GM19238 (cell line): ENCODE results near the gene VPS13C.
A peak's percentile ranks its signal among the peaks of the same experiment; 100 is the strongest.
"Not testable (repeated sequence)": the region's sequence is repeated elsewhere in the genome, so short reads cannot be mapped to it uniquely, and the experiment has no call there.

Experiments used
- DNase-seq: peaks from one replicate; pipeline ENCODE4 v3.0.0; 2011; ENCODE audit warnings: low spot score; ENCODE audit not compliant: insufficient read length

Gene VPS13C

DNA sequence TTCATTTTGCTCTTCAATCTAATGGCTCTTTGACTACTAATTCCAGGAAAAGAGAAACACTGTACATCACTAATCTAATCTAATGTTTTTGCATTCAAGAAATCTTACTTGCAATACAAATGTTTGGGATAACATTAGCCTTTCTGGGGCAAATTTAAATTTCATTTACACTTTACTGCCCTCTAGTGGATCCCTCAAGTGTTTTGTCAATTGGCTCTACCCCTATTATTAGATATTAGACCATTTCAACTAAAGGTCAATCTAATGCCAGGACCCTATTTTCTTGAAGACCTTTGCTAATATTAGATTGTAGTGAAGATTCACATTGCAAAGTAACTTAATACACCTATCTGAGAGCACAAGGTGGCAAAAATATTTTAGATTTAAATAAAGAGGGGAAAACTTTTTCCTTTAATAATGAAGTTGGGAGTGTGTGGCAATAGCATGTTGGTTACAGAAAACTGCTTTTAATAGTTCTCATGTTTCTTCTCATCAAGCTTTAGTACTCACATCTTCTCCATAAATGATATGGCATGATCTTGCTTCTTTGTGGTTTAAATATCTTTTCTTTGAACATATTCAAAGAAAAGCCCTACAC, 11.6 kb upstream of the VPS13C start:
- DNase-seq = no peak

DNA sequence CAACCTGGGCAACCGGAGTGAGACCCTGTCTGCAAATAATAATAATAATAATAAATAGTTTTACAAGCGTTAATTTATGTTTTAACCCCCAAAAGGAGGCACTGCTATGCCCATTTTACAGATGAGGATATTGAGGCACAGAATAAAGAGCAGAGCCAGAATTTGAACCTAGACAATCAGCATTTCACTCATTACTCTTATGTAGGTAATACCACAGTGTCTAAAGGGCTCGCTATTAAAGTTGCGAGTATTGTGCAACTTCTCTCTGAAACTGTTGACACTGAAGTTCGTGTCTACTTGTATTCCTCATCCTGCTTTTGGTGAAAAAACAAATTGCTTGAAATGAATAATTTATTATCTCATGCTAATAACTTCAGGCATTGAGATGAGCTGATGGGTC, 9.3 kb upstream of the VPS13C start:
- DNase-seq = no peak

DNA sequence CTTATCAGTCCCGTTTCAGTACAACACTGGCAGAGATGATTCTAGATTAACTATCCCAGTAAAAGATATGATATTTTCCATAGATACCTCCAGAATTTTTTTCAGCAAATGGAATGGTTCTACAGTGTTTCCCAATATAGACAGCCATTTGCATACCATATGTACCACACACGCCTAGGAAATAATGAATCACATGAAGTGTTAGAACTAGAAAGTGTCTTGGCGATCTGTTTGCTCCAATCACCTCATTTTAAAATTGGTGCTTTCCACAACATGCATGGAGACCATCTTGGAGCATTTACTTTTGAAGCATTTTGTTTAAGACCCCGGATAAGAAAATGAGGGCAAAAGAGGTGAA, 8.5 kb upstream of the VPS13C start:
- DNase-seq = no peak

DNA sequence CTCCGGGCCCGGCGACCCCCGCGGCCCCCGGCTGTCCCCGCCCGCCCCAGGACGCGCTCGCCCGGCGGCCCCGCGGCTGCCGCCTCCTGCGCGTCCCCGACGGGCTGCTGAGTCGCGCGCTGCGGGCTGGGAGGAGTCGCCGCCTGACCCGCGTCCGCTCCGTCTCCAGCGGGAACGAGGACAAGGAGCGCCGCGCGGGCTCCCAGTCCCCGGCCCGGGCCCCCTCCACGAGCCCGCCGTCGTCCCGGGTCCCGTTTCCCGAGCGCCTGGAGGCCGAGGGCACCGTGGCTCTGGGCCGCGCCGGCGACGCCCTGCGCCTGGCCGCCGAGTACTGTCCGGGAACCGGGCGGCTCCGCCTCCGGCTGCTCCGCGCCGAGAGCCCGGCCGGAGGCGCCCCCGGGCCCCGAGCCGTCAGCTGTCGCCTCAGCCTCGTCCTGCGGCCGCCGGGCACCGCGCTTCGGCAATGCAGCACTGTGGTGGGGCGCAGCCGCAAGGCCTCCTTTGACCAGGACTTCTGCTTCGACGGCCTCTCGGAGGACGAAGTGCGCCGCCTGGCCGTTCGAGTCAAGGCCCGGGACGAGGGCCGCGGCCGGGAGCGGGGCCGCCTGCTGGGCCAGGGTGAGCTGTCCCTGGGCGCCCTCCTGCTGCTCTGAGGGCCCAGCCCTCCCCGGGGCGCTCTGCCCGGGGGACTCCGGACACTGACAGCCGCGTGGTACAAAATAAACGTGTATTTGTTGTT, 8.0 kb upstream of the VPS13C start:
- DNase-seq = peak; percentile 19

DNA sequence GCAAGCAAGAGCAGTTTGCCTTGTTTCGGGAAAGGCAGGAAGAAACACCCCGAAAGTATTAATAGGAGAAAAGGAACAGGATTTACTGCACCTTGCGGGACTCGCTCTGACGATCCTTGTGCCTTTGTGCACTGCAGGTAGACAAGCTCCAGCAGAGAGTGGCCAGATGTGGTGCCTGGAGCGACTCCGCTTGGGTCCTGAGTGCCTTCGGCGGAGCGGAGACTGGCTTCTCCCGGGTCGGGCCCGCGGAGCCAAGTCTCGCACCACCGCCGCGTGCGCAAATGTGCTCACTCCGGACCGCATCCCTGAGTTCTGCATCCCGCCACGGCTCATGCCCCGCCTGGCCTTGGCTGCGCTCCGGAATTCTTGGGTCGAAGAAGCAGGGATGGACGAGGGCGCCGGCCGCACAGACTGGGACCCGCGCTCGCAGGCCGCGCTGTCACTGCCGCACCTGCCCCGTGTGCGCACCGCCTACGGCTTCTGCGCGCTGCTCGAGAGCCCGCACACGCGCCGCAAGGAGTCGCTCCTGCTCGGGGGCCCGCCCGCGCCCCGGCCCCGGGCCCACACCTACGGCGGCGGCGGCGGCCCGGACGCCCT, 7.3 kb upstream of the VPS13C start:
- no peak for DNase-seq

DNA sequence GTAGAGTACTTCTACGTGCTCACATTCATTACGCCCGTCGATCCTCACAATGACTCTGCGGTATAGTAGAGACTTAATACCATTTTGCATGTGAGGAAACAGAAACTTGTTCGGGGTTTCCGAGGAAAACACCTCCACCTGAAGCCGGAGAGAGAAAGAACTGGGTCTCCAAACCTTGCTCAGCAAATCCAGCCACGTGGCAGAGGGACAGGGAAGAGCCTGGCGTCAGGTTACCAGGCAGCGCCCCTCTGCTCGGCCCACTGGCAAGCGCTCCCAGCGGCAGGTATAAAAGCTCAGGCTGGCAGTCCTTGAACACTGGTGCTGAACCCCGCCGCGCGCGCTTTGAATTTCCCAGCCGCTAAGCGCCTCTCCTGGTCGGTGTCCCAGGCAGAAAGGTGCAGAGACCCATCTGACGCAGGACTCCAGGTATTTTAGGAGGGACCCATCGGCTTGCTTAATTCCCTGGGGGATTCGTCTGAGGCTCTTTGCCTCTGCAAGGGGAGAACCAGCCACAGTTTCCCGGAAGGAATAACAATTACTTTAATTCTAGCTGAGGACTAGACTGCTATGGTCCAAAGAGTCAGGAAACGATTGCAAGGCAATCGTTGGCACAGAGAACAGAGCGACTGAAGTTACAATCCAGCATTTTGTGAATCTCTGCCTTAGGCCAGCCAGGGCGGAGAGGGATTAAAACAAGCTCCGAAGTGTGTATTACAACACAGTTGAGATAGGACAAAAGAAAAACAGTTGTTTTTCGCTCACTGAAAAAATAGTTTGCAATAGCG, 6.6 kb upstream of the VPS13C start, which contains the start of gene C2CD4A:
Gene C2CD4A, plus strand, starts transcription at position 315 of the 785 bp plus-strand sequence. CDS start 637 bp downstream, outside the sequence.
- no peak for DNase-seq

DNA sequence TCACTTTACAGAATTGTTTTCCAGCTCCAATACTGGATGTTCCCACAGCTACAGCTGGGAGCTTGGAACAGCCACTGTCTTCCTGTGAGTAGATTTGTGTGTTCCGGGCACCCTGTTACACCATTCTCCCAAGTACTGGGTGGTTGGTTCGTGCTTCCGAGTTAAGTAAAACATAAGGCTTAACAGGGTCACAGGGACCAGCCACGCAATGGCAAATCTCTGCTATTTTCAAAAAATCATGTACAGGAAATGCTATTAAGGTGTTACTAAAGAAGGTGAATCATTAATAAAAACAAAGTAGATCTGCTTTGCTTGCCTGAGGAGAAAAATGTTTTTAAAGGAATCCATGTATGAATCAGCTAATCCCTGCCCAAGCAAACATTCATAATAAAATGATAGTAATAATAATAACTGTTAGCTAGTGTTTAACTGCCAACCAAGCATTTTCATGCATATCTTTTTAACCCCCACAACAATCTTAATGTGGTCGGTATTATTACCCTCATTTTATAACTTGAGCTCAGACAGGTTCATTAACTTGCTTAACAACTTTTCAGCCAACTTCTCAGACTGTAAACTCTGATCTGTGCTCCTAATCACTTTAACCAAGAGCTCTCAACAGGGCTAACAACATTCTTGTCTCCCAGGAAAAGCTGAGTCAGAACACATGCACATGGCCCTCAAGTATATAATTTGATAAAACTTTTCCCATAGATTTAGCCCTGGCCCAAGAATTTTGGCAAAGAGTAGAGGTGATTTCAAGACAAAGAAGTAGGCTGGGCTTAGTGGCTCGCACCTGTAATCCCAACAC, 3.8 kb upstream of the VPS13C start:
- no peak for DNase-seq

DNA sequence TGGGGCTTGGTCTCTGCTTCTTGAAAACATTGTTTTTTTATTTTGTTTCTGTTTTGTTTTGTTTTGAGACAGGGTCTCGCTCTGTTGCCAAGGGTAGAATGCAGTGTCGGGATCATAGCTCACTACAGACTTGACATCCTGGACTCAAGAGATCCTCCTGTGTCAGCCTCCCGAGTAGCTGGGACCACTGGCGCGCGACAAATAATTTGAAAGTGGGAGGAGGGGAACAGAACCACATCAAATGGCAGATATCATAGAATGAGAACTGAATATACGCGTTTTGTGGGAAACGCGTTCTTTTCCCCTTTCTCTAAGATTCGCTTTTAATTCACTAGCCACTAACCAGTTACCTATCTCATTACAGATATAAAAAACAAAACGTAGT, 641 bp upstream of the VPS13C start:
- no peak for DNase-seq

DNA sequence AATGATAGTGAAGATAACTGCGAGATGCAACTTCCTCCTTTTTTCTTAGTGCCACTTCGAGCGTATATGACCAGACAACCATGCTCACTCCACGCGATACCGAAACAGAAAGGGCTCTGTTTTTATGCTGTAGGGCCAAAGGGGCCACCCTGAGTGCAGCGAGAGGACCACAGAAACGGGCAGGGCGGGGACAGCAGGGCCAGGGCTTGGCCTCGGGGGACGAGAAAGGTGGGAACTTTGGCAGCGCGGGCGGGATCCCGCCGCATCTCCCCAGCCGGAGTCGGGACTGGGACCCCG, 483 bp downstream of the VPS13C start:
- peak; percentile 68 for DNase-seq

DNA sequence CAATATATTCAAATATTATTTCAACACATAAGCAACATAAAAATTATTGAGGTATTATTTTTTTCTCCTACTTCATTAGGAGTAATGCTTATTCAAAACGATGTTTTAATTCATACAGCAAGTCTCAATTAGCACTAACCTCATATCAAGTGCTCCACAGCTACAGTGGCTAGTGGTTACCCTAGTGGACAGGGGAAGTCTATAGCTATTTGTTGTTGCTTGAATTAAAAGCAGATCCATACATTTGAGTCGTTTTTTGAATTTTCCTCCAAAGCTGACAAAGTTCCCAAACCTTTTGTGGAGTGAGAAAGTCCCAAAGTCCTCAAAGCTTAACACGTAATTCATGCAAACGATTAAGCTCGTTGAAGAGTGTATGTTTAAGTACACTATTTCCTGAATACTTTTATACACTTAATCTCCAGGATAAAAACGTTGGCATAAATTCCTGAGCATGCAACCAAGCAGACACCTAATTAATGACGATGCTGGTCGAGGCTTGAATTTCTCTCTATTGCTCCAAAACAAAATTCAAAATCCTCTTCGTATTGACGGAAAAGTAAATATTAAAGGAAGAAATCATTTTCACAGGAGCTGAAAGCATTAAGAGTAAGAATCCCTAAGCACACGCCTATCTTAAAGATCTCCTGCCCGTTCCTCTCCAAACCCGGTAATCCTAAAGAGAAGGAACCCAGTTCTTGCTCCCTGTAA, 985 bp downstream of the VPS13C start:
- no peak for DNase-seq

DNA sequence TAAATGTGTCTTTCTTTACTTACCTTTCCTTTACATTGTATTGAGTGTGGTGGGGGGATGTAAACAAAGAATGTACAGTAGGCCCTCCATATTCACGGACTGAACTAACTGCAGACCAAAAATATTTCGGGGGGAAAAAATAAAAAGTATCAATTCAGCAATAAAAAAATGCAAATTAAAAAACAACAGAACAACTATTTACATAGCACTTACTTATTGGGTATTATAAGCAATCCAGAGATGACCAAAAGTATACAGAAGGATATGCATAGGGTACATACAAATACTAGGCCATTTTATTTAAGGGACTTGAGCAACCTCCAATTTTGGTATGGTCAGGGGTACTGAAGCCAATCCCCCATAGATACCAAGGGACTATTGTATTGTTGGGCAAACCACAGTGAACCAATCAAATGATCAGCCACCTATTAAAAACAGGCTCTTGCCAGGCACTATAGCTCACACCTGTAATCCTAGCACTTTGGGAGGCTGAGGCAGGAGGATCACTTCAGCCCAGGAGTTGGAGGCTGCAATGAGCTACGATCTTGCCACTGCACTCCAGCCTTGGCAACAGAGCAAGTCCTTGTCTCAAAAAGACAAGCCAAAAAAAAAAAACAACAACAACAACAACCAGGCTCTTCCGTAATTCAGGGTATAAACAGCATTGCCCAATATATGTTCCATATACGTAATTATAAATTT, 1.8 kb downstream of the VPS13C start:
- no peak for DNase-seq

DNA sequence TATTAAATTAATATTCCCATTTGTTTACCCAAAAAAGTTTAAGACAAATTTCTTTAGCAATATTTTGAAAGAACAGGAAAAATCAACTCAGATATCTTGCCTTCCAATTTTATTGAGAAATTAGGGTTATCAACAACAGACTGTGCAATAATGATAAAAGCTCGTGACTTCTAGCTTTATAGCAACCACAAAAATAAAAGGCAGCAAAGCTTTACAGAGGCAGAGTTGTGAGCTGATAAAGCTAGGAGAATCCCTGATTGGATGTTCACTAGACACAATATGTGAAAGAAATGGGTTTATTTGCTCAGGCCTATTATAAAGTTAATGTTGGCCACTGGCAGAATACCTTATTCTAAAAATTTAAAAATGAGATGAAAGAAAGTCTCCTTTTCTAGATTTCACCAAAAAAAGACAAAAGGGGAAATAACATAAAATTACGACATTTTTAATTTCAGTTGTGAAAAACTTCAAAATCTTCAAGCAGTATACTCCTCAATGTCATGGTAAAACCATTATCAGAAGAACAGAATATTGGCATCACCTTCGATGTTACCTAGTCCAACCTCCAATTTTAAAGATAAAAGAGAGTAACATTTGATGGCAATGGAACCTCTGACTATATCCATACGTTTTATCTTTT, 2.8 kb downstream of the VPS13C start:
- no peak for DNase-seq

DNA sequence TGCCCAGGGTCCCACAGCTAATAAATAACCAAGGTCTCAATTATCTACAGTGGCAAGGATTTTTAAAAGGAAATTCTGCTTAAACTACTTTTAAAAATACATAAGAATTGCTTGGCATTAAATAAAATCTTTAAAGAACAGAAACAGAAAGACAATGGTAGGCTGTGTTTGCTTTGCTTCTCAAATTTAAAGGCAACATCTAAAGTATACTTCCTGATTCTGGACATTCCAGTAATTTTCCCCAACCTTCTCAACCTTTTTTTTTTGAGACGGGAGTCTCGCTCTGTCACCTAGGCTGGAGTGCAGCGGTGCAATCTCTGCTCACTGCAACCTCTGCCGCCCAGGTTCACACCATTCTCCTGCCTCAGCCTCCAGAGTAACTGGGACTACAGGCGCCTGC, 5.3 kb downstream of the VPS13C start:
- no peak for DNase-seq

DNA sequence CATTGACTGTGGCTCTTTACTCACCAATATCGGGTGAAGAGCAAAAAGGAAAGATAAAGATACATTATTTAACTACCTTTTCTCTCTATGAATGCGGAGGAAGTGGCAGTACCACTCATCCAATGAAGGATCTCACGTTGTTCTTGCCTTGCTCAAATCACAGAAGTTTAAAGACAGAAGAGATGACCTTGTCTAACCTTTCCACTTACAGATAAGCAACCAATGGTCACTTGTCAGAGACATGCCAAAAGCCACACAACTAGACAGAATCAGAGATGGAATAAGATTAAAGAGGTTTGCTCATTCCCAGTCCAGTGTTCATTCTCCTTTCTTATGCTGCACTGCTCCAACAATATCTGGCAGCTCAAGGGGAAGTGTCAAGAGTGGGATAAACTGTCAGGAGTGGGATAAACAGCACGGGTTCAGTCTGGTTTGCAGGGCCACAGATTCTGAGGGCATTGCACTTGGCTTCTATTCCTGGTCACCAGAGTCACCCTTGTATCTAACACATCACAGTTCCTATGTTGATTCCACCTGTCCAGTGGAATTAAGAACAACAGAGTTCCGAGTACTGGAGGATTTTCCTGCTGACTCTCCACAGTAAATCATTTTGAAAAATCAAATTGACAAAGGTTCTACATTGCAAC, 6.7 kb downstream of the VPS13C start:
- no peak for DNase-seq

DNA sequence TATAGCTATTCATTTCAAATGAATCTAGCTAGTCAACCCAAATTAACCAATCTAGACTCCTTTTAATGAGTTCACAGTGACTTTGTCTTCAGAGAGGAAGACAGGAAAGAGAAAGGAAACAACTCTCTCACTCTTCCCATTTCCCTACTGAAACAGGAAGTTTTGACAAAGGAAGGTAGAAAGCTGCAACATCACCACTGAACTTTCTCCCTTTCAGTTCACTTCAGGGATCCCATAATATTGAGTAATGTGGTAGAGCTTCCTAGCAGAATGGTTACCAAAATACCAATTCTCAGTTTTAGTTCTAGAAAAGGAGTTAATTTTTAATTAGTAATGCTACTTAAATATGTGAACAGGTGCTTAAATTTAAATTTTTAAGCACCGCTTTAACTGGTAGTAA, 7.5 kb downstream of the VPS13C start:
- DNase-seq = no peak

DNA sequence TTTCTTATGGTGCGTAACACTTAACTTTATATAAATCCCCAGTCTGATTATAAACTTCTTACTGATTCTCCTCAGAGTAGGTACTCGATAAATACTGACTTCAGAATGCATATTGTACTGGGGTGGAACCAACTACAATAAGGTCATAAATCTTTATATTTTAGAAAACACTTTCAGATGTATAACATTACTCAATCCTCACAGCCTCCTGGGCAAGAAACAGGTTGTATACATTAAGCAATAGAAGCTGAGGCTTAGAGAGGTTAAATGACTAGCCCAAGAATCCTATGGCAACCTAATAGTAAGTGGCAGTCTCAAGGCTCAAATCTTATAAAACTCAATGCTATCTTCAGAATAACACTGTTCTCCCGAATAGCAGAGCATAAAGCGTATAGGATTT, 9.1 kb downstream of the VPS13C start:
- no peak for DNase-seq

DNA sequence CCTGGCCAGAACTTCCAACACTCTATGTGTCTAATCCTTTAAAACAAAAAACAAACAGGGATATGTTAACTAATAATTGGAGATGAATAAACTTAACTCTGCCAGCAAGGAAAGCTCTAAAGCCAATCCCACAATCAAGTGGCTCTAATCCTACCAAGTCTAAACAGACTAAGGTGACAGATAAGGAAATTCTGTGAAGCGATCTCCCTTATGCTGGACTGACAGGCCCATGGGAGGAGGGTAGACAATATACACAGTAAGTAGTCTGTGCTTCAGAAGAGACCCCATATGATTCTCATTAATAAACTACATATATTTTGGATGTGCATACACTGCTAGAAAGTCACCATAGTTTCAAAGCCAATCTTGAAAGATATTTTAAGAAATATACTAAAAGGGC, 10.1 kb downstream of the VPS13C start:
- DNase-seq = no peak

DNA sequence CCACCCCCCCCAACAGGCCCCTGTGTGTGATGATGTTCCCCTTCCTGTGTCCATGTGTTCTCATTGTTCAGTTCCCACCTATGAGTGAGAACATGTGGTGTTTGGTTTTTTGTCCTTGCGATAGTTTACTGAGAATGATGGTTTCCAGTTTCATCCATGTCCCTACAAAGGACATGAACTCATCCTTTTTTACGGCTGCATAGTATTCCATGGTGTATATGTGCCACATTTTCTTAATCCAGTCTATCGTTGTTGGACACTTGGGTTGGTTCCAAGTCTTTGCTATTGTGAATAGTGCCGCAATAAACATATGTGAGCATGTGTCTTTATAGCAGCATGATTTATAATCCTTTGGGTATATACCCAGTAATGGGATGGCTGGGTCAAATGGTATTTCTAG, 12.0 kb downstream of the VPS13C start:
- not testable (repeated sequence) for DNase-seq

DNA sequence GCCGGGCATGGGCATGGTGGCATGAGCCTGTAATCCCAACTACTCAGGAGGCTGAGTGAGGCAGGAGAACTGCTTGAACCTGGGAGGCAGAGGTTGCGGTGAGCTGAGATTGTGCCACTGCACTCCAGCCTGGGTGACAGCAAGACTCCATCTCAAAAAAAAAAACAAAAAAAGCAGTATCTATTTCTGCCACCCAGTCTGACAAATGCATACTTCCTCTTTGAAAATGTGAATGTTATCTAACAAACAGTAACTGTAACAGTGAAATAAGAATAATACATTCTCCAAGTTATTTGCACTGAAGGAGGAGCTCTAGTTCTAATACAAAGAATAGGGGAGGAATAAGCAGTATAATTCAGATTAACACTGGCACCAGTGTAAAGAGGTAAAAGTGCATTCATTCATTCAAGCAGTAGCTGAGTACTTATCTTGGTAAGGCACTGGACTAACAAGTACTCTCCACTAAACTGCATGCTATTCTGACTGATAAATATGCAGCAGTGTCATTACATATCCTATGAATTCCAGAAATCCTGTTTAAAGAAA, 12.9 kb downstream of the VPS13C start:
- DNase-seq = no peak
